H9 (cell line): ENCODE results near the gene WDR37. TPM values are rescaled to one million over a fixed set of nuclear protein-coding genes. Genes with fewer than 3 reads are reported as not detected.
"Not testable (repeated sequence)": the region's sequence is repeated elsewhere in the genome, so short reads cannot be mapped to it uniquely, and the experiment has no call there.

Experiments
- DNase-seq: peaks from one replicate; pipeline ENCODE4 v3.0.0-alpha.2; 2017
- H2AFZ ChIP-seq: one replicate; pipeline ENCODE4 v1.6.1; 2013; ENCODE audit warnings: mild to moderate bottlenecking, low read length, control low read depth, moderate library complexity
- H2AK5ac ChIP-seq: 2 replicates; pipeline ENCODE4 v1.6.1; 2013; ENCODE audit warnings: low read length, control low read depth, mixed read lengths; ENCODE audit not compliant: insufficient read length
- H2BK120ac ChIP-seq: one replicate; pipeline ENCODE4 v1.6.1; 2013; ENCODE audit warnings: low read depth, mild to moderate bottlenecking, low read length, control low read depth, inconsistent platforms; ENCODE audit not compliant: poor library complexity, severe bottlenecking
- H2BK12ac ChIP-seq: 2 replicates; pipeline ENCODE4 v1.6.1; 2013; ENCODE audit warnings: low read length, control low read depth, mixed read lengths, low read depth; ENCODE audit not compliant: insufficient read length
- H2BK15ac ChIP-seq: 2 replicates; pipeline ENCODE4 v1.6.1; 2013; ENCODE audit warnings: low read depth, low read length, control low read depth
- H2BK20ac ChIP-seq: one replicate; pipeline ENCODE4 v1.6.1; 2013; ENCODE audit warnings: low read depth, mild to moderate bottlenecking, low read length, control low read depth, inconsistent platforms; ENCODE audit not compliant: poor library complexity, severe bottlenecking
- H2BK5ac ChIP-seq: 2 replicates; pipeline ENCODE4 v1.6.1; 2013; ENCODE audit warnings: low read length, control low read depth, mixed read lengths; ENCODE audit not compliant: insufficient read length
- H3K14ac ChIP-seq: 2 replicates; pipeline ENCODE4 v1.6.1; 2013; ENCODE audit warnings: low read length, control low read depth; ENCODE audit not compliant: insufficient read depth
- H3K18ac ChIP-seq: 2 replicates; pipeline ENCODE4 v1.6.1; 2013; ENCODE audit warnings: low read depth, mild to moderate bottlenecking, mixed read lengths, low read length, control low read depth; ENCODE audit not compliant: insufficient read length
- H3K23ac ChIP-seq: 2 replicates; pipeline ENCODE4 v1.6.1; 2013; ENCODE audit warnings: low read length, control low read depth, mixed read lengths, low read depth; ENCODE audit not compliant: insufficient read length
- H3K23me2 ChIP-seq: 2 replicates; pipeline ENCODE4 v1.6.1; 2013; ENCODE audit warnings: low read depth, mild to moderate bottlenecking, mixed read lengths, low read length, control low read depth; ENCODE audit not compliant: insufficient read length, poor library complexity, severe bottlenecking
- H3K27ac ChIP-seq: 2 replicates; pipeline ENCODE4 v1.5.1; 2013; ENCODE audit warnings: low read length, control low read depth, mixed read lengths, low read depth; ENCODE audit not compliant: insufficient read length
- H3K27me3 ChIP-seq: 2 replicates; pipeline ENCODE4 v1.6.1; 2013; ENCODE audit warnings: low read length, control low read depth, inconsistent platforms; ENCODE audit not compliant: insufficient read depth
- H3K4ac ChIP-seq: 2 replicates; pipeline ENCODE4 v1.6.1; 2013; ENCODE audit warnings: low read depth, mild to moderate bottlenecking, control low read depth, inconsistent platforms, low read length, moderate library complexity
- H3K4me1 ChIP-seq: 2 replicates; pipeline ENCODE4 v1.6.1; 2013; ENCODE audit warnings: low read length, control low read depth, inconsistent platforms; ENCODE audit not compliant: insufficient read depth
- H3K4me2 ChIP-seq: 2 replicates; pipeline ENCODE4 v1.6.1; 2013; ENCODE audit warnings: low read length, control low read depth, mixed read lengths; ENCODE audit not compliant: insufficient read length, insufficient read depth
- H3K56ac ChIP-seq: 2 replicates; pipeline ENCODE4 v1.6.1; 2013; ENCODE audit warnings: low read depth, mild to moderate bottlenecking, mixed read lengths, low read length, control low read depth; ENCODE audit not compliant: insufficient read length
- H3K79me1 ChIP-seq: 2 replicates; pipeline ENCODE4 v1.6.1; 2013; ENCODE audit warnings: low read depth, mild to moderate bottlenecking, moderate library complexity, low read length, control low read depth, inconsistent platforms; ENCODE audit not compliant: insufficient read depth, poor library complexity, severe bottlenecking
- H3K79me2 ChIP-seq: 2 replicates; pipeline ENCODE4 v1.6.1; 2013; ENCODE audit warnings: low read length, control low read depth, inconsistent platforms; ENCODE audit not compliant: insufficient read depth
- H3K9ac ChIP-seq: 2 replicates; pipeline ENCODE4 v1.6.1; 2013; ENCODE audit warnings: low read length, control low read depth, mixed read lengths; ENCODE audit not compliant: insufficient read length; ENCODE audit errors: extremely low read depth
- H3K9me3 ChIP-seq: one replicate; pipeline ENCODE4 v1.6.1; 2013; ENCODE audit warnings: low read depth, low read length, inconsistent platforms; ENCODE audit not compliant: control insufficient read depth
- H3T11ph ChIP-seq: one replicate; pipeline ENCODE4 v1.6.1; 2013; ENCODE audit warnings: mild to moderate bottlenecking, low read length, control low read depth, inconsistent platforms
- H4K20me1 ChIP-seq: one replicate; pipeline ENCODE4 v1.6.1; 2013; ENCODE audit not compliant: control insufficient read depth, insufficient read length, insufficient read depth
- H4K5ac ChIP-seq: 2 replicates; pipeline ENCODE4 v1.6.1; 2013; ENCODE audit warnings: low read depth, mild to moderate bottlenecking, mixed read lengths, low read length, control low read depth; ENCODE audit not compliant: insufficient read length
- H4K8ac ChIP-seq: replicated peaks from 2 replicates; pipeline ENCODE4 v1.6.1; 2013; ENCODE audit warnings: low read length, control low read depth, mixed read lengths, low read depth; ENCODE audit not compliant: insufficient read length
- H4K91ac ChIP-seq: 2 replicates; pipeline ENCODE4 v1.6.1; 2013; ENCODE audit warnings: low read depth, mild to moderate bottlenecking, moderate library complexity, mixed read lengths, low read length, control low read depth; ENCODE audit not compliant: insufficient read length
- H3K27ac Mint-ChIP-seq, 3 experiments: 2 replicates in 2 of 3; 3 replicates in 1 of 3; pipeline ENCODE4 v1.8.0; 2020 to 2021; ENCODE audit warnings: mixed read lengths in 3 of 3, mild to moderate bottlenecking in 1 of 3, moderate library complexity in 1 of 3
- H3K27me3 Mint-ChIP-seq: 2 replicates; pipeline ENCODE4 v1.8.0; 2021; ENCODE audit warnings: low read depth, mild to moderate bottlenecking, moderate library complexity, mixed read lengths
- H3K36me3 Mint-ChIP-seq, 3 experiments: 2 replicates in 2 of 3; 3 replicates in 1 of 3; pipeline ENCODE4 v1.8.0; 2020 to 2021; ENCODE audit warnings: low read depth in 3 of 3, mixed read lengths in 3 of 3; ENCODE audit not compliant: insufficient read depth in 1 of 3
- H3K4me1 Mint-ChIP-seq, 2 experiments: 2 replicates each; pipeline ENCODE4 v1.8.0; 2020; ENCODE audit warnings: mixed read lengths in 2 of 2
- H3K4me3 Mint-ChIP-seq, 2 experiments: 2 replicates in 1 of 2; 3 replicates in 1 of 2; pipeline ENCODE4 v1.8.0; 2020 to 2021; ENCODE audit warnings: mild to moderate bottlenecking in 2 of 2, mixed read lengths in 2 of 2, moderate library complexity in 1 of 2
- H3K9me3 Mint-ChIP-seq, 2 experiments: 2 replicates in 1 of 2; 3 replicates in 1 of 2; pipeline ENCODE4 v1.8.0; 2020; ENCODE audit warnings: mild to moderate bottlenecking in 2 of 2, mixed read lengths in 2 of 2, moderate library complexity in 1 of 2
- CTCF ChIP-seq: fragments of 200-600 bp; sonication (generic); conservative IDR thresholded peaks from 3 replicates; pipeline ENCODE4 v1.8.0; 2021; ENCODE audit warnings: antibody characterized with exemption, mild to moderate bottlenecking
- WGBS: extraction: QIAGEN DNeasy Blood & Tissue Kit; methylation state at CpG from one replicate; pipeline ENCODE4 v1.1.7; 2013; ENCODE audit warnings: missing lambda C conversion rate, low lambda C conversion rate, mixed read lengths; ENCODE audit not compliant: insufficient read length; ENCODE audit errors: extremely low coverage; 5-methylcytosine and 5-hydroxymethylcytosine counted together
- total RNA-seq: library from RNA; stranded (reverse); gene quantifications from 2 replicates; pipeline ENCODE4 v1.2.1, GENCODE V29; 2021

The WDR37 gene
- total RNA-seq, 1 experiment from 2014 or later = 13.1 TPM

GRCh38 chr10:1009071-1009494, 47.1 kb upstream of the WDR37 start:
- Histone ChIP-seq H3K23me2 (no peaks in the 10 kb centered on the region), H3K27ac (no peak overlapping the region), H2BK15ac (no peak overlapping the region), H3K18ac (no peak overlapping the region), H3K23ac (no peak overlapping the region), H2BK120ac (no peak overlapping the region), H3K4ac (no peak overlapping the region), H3K4me2 (no peak overlapping the region), H4K5ac (no peak overlapping the region), H4K91ac (no peak overlapping the region), H3T11ph (no peak overlapping the region), H2BK5ac (no peak overlapping the region), H3K79me2 (no peaks in the 10 kb centered on the region), H2AFZ (no peak overlapping the region), H3K9ac (no peak overlapping the region), H3K14ac (no peak overlapping the region), H3K4me1 (no peaks in the 10 kb centered on the region), H3K79me1 (no peaks in the 10 kb centered on the region), H3K56ac (no peak overlapping the region), H3K9me3 (no peaks in the 10 kb centered on the region), H3K27me3 (no peaks in the 10 kb centered on the region), H2AK5ac (no peak overlapping the region), H4K8ac (no peak overlapping the region), H2BK20ac (no peak overlapping the region), H4K20me1 (peaks cover 4% of the 10 kb centered on the region), H2BK12ac (no peak overlapping the region)
- Mint-ChIP-seq H3K9me3 (no peaks in the 10 kb centered on the region), H3K36me3 (peaks cover 73 to 94% (median 92%) of the 10 kb centered on the region in 3 experiments), H3K27me3 (no peaks in the 10 kb centered on the region; the same call in 1 of the 2 replicates), H3K4me1 (no peaks in the 10 kb centered on the region), H3K27ac (peak overlapping the region in 2 of 3 experiments; percentile 44 to 68; a peak in 2 of 7 replicates), H3K4me3 (no peak overlapping the region)
- no peak for DNase-seq
- WGBS = no CpG with 5 or more reads among the region's 9 CpGs
- TF ChIP-seq CTCF = no peak

GRCh38 chr10:1009947-1010346, 46.2 kb upstream of the WDR37 start:
- H3K27me3 ChIP-seq, H2BK12ac ChIP-seq: not testable (repeated sequence)

More at GRCh38 chr10:1009947-1010346, 46.2 kb upstream of the WDR37 start:
- H3K23me2 ChIP-seq, H2BK120ac ChIP-seq, H2AFZ ChIP-seq, H4K8ac ChIP-seq, H2BK20ac ChIP-seq, H3K4me1 Mint-ChIP-seq, H3K9ac ChIP-seq, H3K79me2 ChIP-seq, H3K27ac ChIP-seq, H3K56ac ChIP-seq, H3K23ac ChIP-seq, H3K4me1 ChIP-seq, H3K9me3 ChIP-seq, H2BK5ac ChIP-seq, H3T11ph ChIP-seq, H3K4ac ChIP-seq, H2BK15ac ChIP-seq, H2AK5ac ChIP-seq, H3K27ac Mint-ChIP-seq, H3K4me2 ChIP-seq, H3K4me3 Mint-ChIP-seq, H4K20me1 ChIP-seq, H3K27me3 Mint-ChIP-seq, H3K18ac ChIP-seq, H3K79me1 ChIP-seq, H3K9me3 Mint-ChIP-seq, H4K91ac ChIP-seq, H4K5ac ChIP-seq, H3K14ac ChIP-seq, DNase-seq: not testable (repeated sequence)
- H3K36me3 Mint-ChIP-seq = peaks cover 79 to 95% (median 95%) of the 10 kb centered on the region in 3 experiments
- WGBS = no CpG with 5 or more reads among the region's 8 CpGs
